Esophagus muscularis mucosa (tissue), 4 donors: ENCODE measurements around the gene OLFML3. TPM values are rescaled to one million over a fixed set of nuclear protein-coding genes. Genes with fewer than 3 reads are reported as not detected.

ENCODE experiments used
- DNase-seq: peaks from one replicate; pipeline ENCODE4 v3.0.0-alpha.2; 2017; ENCODE audit errors: extremely low spot score
- H3K27ac ChIP-seq, 4 donors: fragments of 200-600 bp; sonication (generic); replicated peaks in 1 of 4; 1 replicate in 3 of 4; 2 replicates in 1 of 4; pipeline ENCODE4 v1.5.1; 2016 to 2019; ENCODE audit warnings: mild to moderate bottlenecking in 1 of 4
- H3K27me3 ChIP-seq, 4 donors: fragments of 200-600 bp; sonication (generic); one replicate each; pipeline versions ENCODE4 v1.5.1 to v1.6.0; 2016 to 2019
- H3K36me3 ChIP-seq, 4 donors: fragments of 200-600 bp; sonication (generic); one replicate each; pipeline ENCODE4 v1.5.1; 2016 to 2019
- H3K4me1 ChIP-seq, 4 donors: fragments of 200-600 bp; sonication (generic); one replicate each; pipeline ENCODE4 v1.5.1; 2016 to 2019
- H3K4me3 ChIP-seq, 4 donors: fragments of 200-600 bp; sonication (generic); 1 replicate in 2 of 4; 2 replicates in 2 of 4; pipeline ENCODE4 v1.5.1; 2016 to 2019; ENCODE audit warnings: mild to moderate bottlenecking in 4 of 4, moderate library complexity in 1 of 4
- H3K9me3 ChIP-seq, 4 donors: fragments of 200-600 bp; sonication (generic); 1 replicate in 3 of 4; 2 replicates in 1 of 4; pipeline ENCODE4 v1.5.1; 2016 to 2019
- CTCF ChIP-seq, 3 experiments: fragments of 200-600 bp in 2 of 3; fragments of 450-650 bp in 1 of 3; sonication (generic) in 2 of 3; IDR thresholded peaks; one replicate each; pipeline ENCODE4 v1.5.1; 2017 to 2019; ENCODE audit warnings: antibody characterized with exemption in 3 of 3, mild to moderate bottlenecking in 2 of 3, moderate library complexity in 1 of 3
- EP300 ChIP-seq: sonication (generic); formaldehyde crosslinking; IDR thresholded peaks from one replicate; pipeline ENCODE4 v1.6.1; 2017; ENCODE audit warnings: antibody characterized with exemption
- POLR2A ChIP-seq: fragments of 450-650 bp; IDR thresholded peaks from one replicate; pipeline ENCODE4 v1.6.1; 2017; ENCODE audit warnings: antibody characterized with exemption, moderate library complexity, mild to moderate bottlenecking, low read depth
- POLR2AphosphoS5 ChIP-seq, 2 donors: sonication (generic); formaldehyde crosslinking; IDR thresholded peaks; one replicate each; pipeline ENCODE4 v1.6.1; 2017; ENCODE audit warnings: antibody characterized with exemption in 2 of 2
- WGBS: methylation state at CpG from one replicate; pipeline ENCODE4 v1.1.5; 2018; 5-methylcytosine and 5-hydroxymethylcytosine counted together
- intact Hi-C: fragments of 100-400 bp; cut with DNase I; formaldehyde crosslinking; loops from one replicate; pipeline ENCODE4 v1.15.1; 2023
- total RNA-seq, 4 donors: library from RNA; depleted of rRNA; stranded (reverse); fragments of >200 nt; gene quantifications; one replicate each; pipeline versions ENCODE4 v1.1.0 to v1.2.1, GENCODE V29; 2016

Gene OLFML3
- total RNA-seq, 4 donors from 2014 or later = 57.7 to 109 (median 67.4) TPM

DNA sequence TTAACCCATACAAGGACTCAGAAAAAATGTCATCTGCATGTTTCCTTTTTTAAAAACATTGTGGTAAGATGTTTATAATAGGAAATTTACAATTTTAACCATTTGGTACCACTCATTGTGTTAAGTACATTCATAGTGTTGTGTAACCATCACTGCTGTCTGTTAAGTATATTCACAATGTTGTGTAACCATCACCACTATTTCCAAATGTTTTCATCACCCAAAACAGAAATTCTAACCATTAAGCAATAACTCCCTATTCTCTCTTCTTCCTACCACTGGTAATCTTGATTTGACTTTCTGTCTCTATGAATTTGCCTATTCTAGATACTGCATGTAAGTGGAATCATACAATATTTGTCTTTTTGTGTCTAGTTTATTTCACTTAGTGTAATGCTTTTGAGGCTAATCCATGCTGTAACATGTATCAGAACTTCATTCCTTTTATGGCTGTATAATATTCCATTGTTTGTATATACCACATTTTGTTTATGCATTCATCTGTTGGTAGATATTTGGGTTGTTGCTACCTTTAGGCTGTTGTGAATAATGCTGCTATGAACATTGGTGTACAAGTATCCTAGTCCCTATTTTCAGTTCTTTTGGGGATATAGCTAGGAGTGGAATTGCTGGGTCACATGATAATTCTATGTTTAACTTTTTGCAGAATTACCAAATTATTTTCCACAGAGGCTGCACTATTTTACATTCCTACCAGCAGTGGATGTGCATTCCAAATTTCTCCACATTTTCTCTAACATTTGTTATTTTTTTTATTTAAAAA lies 36.1 kb upstream of the OLFML3 start:
- H3K36me3 ChIP-seq = peaks cover 9 to 29% (median 24%) of the 10 kb centered on the region in 4 donors
- H3K4me3 ChIP-seq = no peak overlapping the region
- H3K27me3 ChIP-seq = no peaks in the 10 kb centered on the region
- TF ChIP-seq EP300 (no peak), POLR2A (no peak), POLR2AphosphoS5 (IDR thresholded peaks at IDR 0.05) (no peak), CTCF (IDR thresholded peaks at IDR 0.05) (no peak)
- H3K27ac ChIP-seq = no peak overlapping the region
- H3K4me1 ChIP-seq = peaks cover 25 to 64% (median 60%) of the 10 kb centered on the region in 4 donors
- intact Hi-C loops = loop anchor here (10.0 kb wide), 1 partner anchor 108 kb away; no protein-coding TSS in a partner anchor
- no peak for DNase-seq
- no peaks in the 10 kb centered on the region for H3K9me3 ChIP-seq

GRCh38 chr1:113945329-113945728 lies 33.9 kb upstream of the OLFML3 start:
- TF ChIP-seq EP300 (no peak), POLR2A (no peak), POLR2AphosphoS5 (IDR thresholded peaks at IDR 0.05) (no peak), CTCF (IDR thresholded peaks at IDR 0.05) (no peak)
- 100% methylated on average over 1 of the region's 1 CpG for WGBS
- no peak overlapping the region for H3K27ac ChIP-seq
- H3K36me3 ChIP-seq = peaks cover 9 to 28% (median 23%) of the 10 kb centered on the region in 4 donors
- no peak for DNase-seq
- intact Hi-C loops = loop anchor here (5.0 to 10.0 kb wide), 2 partner anchors 43 to 111 kb away; partner anchors contain the start of gene AP4B1
- peaks cover 25 to 66% (median 60%) of the 10 kb centered on the region in 4 donors for H3K4me1 ChIP-seq
- no peak overlapping the region for H3K4me3 ChIP-seq
- no peaks in the 10 kb centered on the region for H3K27me3 ChIP-seq
- no peaks in the 10 kb centered on the region for H3K9me3 ChIP-seq

GRCh38 chr1:113946112-113946511 lies 33.2 kb upstream of the OLFML3 start:
- no peaks in the 10 kb centered on the region for H3K27me3 ChIP-seq
- H3K4me3 ChIP-seq = no peak overlapping the region
- intact Hi-C loops = loop anchor here (5.0 to 10.0 kb wide), 2 partner anchors 44 to 111 kb away; partner anchors contain the start of gene AP4B1
- TF ChIP-seq EP300 (no peak), POLR2A (no peak), CTCF (IDR thresholded peaks at IDR 0.05) (no peak), POLR2AphosphoS5 (IDR thresholded peaks at IDR 0.05) (no peak)
- 81% methylated on average over 1 of the region's 1 CpG for WGBS
- no peaks in the 10 kb centered on the region for H3K9me3 ChIP-seq
- no peak for DNase-seq
- H3K27ac ChIP-seq = no peak overlapping the region
- H3K4me1 ChIP-seq = peaks cover 25 to 68% (median 57%) of the 10 kb centered on the region in 4 donors
- peaks cover 3 to 20% (median 16%) of the 10 kb centered on the region in 4 donors for H3K36me3 ChIP-seq

DNA sequence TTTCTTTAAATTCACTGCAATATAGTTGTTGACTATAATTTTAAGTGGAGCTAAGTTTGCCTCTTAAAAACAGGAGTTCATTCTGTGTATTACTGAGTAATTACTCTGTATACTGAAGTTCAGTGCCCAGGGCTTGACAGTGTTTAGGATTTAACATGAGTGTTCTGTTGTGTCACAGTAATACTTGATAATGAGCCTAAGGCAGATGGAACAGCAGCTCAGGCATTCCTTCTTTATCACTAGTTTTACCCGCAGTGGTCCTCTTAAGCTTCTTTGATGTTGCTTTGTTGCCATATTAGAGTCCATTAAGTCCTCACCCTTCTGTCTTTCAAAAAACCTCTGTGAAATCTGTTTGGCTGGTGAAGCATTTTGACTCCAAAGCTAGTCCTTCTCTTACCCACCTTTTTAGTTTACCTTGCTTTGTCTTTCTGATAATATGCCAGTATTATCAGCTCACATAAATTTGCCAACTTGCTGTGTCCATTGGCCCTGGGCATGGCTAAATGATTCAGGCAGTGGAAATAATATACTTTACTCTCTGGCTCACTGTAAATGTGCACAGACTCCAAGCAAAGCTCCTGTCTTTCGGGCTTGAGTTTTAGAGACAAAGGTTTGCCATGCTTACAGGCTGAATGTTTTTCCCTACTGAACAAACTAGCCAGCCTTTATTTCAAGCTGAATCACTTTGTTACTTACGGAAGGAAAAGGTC lies 32.4 kb upstream of the OLFML3 start:
- Histone ChIP-seq H3K4me3 (peak overlapping the region in 1 of 4 donors; percentile 2), H3K4me1 (peaks cover 27 to 72% (median 63%) of the 10 kb centered on the region in 4 donors), H3K36me3 (peaks cover 0 to 13% (median 9%) of the 10 kb centered on the region in 4 donors), H3K9me3 (no peaks in the 10 kb centered on the region), H3K27me3 (no peaks in the 10 kb centered on the region), H3K27ac (peak overlapping the region; percentile 35 to 59 (median 58))
- intact Hi-C loops = loop anchor here (5.0 to 10.0 kb wide), 2 partner anchors 45 to 112 kb away; partner anchors contain the start of gene AP4B1
- TF ChIP-seq POLR2A = no peak
- TF ChIP-seq CTCF (IDR thresholded peaks at IDR 0.05) = no peak
- no peak for TF ChIP-seq POLR2AphosphoS5 (IDR thresholded peaks at IDR 0.05)
- TF ChIP-seq EP300 = no peak
- WGBS = 24% methylated on average over 3 of the region's 3 CpGs
- DNase-seq = no peak
